Stimulated activated CD4-positive, alpha-beta T cell treated with anti-CD3 and anti-CD28 coated beads, Interleukin-15, amount 100 ng/mL, for 1 hour (primary cell): ENCODE results near the gene PFKFB4.

Experiments
- DNase-seq, 2 donors: peaks; one replicate each; pipeline ENCODE4 v3.0.0-alpha.2; 2020; ENCODE audit warnings: low read depth in 1 of 2, low spot score in 1 of 2

The PFKFB4 gene

GRCh38 chr3:48585411-48585810, 28.8 kb upstream of the PFKFB4 start:
- no peak for DNase-seq

GRCh38 chr3:48584836-48585235, 28.2 kb upstream of the PFKFB4 start:
- DNase-seq = no peak

- no peak for DNase-seq
Measured at GRCh38 chr3:48581621-48582481, 25.2 kb upstream of the PFKFB4 start.

GRCh38 chr3:48576647-48577046, 20.0 kb upstream of the PFKFB4 start:
- DNase-seq = no peak

- DNase-seq = no peak
Measured at GRCh38 chr3:48575366-48575765, 18.8 kb upstream of the PFKFB4 start.

GRCh38 chr3:48573973-48574585, 17.5 kb upstream of the PFKFB4 start:
- DNase-seq = no peak

- DNase-seq = no peak
Measured at GRCh38 chr3:48572517-48572916, 15.9 kb upstream of the PFKFB4 start.

- no peak for DNase-seq
Measured at GRCh38 chr3:48571938-48572337, 15.3 kb upstream of the PFKFB4 start.

- DNase-seq = no peak
Measured at GRCh38 chr3:48569808-48570450, 13.3 kb upstream of the PFKFB4 start.

- DNase-seq = no peak
Measured at GRCh38 chr3:48569400-48569799, 12.8 kb upstream of the PFKFB4 start.

- no peak for DNase-seq
Measured at GRCh38 chr3:48568476-48568875, 11.9 kb upstream of the PFKFB4 start.

GRCh38 chr3:48567500-48567899, 10.9 kb upstream of the PFKFB4 start:
- DNase-seq = no peak

GRCh38 chr3:48567090-48567489, 10.5 kb upstream of the PFKFB4 start:
- no peak for DNase-seq

- no peak for DNase-seq
Measured at GRCh38 chr3:48566401-48566760, 9.8 kb upstream of the PFKFB4 start.

- no peak for DNase-seq
Measured at GRCh38 chr3:48565591-48566400, 9.2 kb upstream of the PFKFB4 start.

GRCh38 chr3:48565186-48565585, 8.6 kb upstream of the PFKFB4 start:
- DNase-seq = no peak

- DNase-seq = no peak
Measured at GRCh38 chr3:48564667-48565066, 8.1 kb upstream of the PFKFB4 start.

GRCh38 chr3:48564022-48564421, 7.4 kb upstream of the PFKFB4 start:
- no peak for DNase-seq

GRCh38 chr3:48563382-48563918, 6.8 kb upstream of the PFKFB4 start, which contains the start of gene UCN2:
Gene UCN2, minus strand, starts transcription at chr3:48563781. Its CDS starts 657 bp downstream, at chr3:48563124.
- DNase-seq = no peak

- DNase-seq = no peak
Measured at GRCh38 chr3:48562367-48563095, 5.9 kb upstream of the PFKFB4 start.
